Ascending aorta (tissue), 2 donors: ENCODE results near the gene CEP104. TPM values are rescaled to one million over a fixed set of nuclear protein-coding genes. Genes with fewer than 3 reads are reported as not detected.

Source experiments
- DNase-seq, 2 donors: peaks; one replicate each; pipeline ENCODE4 v3.0.0-alpha.2; 2019; ENCODE audit warnings: low spot score in 2 of 2
- H3K27ac ChIP-seq, 2 donors: fragments of 200-600 bp; sonication (generic); one replicate each; pipeline ENCODE4 v1.5.1; 2016 to 2017; ENCODE audit warnings: mild to moderate bottlenecking in 1 of 2
- H3K27me3 ChIP-seq: fragments of 200-600 bp; sonication (generic); one replicate; pipeline ENCODE4 v1.5.1; 2017
- H3K36me3 ChIP-seq, 2 donors: fragments of 200-600 bp; sonication (generic); one replicate each; pipeline ENCODE4 v1.5.1; 2016
- H3K4me1 ChIP-seq, 2 donors: fragments of 200-600 bp; sonication (generic); one replicate each; pipeline ENCODE4 v1.5.1; 2016 to 2017; ENCODE audit warnings: mild to moderate bottlenecking in 1 of 2
- H3K4me3 ChIP-seq, 2 donors: fragments of 200-600 bp; sonication (generic); one replicate each; pipeline ENCODE4 v1.5.1; 2016 to 2017; ENCODE audit warnings: mild to moderate bottlenecking in 1 of 2
- H3K9me3 ChIP-seq, 2 donors: fragments of 200-600 bp; sonication (generic); one replicate each; pipeline ENCODE4 v1.5.1; 2016
- intact Hi-C: fragments of 100-400 bp; cut with DNase I; formaldehyde crosslinking; loops from one replicate; pipeline ENCODE4 v1.15.1; 2023
- total RNA-seq: library from RNA; depleted of rRNA; stranded (reverse); fragments of >200 nt; gene quantifications from one replicate; pipeline ENCODE4 v1.1.0, GENCODE V29; 2016
- TF ChIP-seq, protein P1 (sequence below), 3 experiments: fragments of 200-600 bp in 2 of 3; fragments of 450-650 bp in 1 of 3; sonication (generic) in 2 of 3; IDR thresholded peaks; one replicate each; pipeline ENCODE4 v1.5.1; 2016 to 2019; ENCODE audit warnings: antibody characterized with exemption in 3 of 3, mild to moderate bottlenecking in 1 of 3, moderate library complexity in 1 of 3

CEP104 gene
- total RNA-seq, 1 donor from 2014 or later, result 93.6 TPM

DNA sequence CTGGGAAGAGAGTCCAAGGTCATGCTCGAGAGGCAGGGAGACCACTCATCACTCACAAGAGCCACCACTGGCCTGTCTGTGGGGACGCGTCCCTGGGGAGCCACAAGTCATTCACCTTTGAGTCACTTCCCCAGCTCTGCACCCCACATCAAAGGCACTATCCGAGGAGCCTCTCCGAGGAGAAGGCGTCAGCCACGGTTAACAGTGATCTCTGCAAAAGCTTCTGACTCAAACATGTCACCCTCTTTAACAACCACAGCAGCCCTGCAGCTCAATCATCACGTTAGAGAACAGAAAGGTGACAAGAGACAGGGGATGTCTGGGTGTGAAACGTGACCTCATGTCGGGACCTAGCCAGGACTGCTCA is 69.7 kb downstream of the CEP104 start:
- no peak for DNase-seq
- no peaks in the 10 kb centered on the region for H3K4me1 ChIP-seq
- no peak overlapping the region for H3K27ac ChIP-seq
- H3K4me3 ChIP-seq, result no peak overlapping the region
- peaks cover 53 to 69% of the 10 kb centered on the region in 2 donors for H3K36me3 ChIP-seq
- no peaks in the 10 kb centered on the region for H3K27me3 ChIP-seq
- TF ChIP-seq, protein P1, sequence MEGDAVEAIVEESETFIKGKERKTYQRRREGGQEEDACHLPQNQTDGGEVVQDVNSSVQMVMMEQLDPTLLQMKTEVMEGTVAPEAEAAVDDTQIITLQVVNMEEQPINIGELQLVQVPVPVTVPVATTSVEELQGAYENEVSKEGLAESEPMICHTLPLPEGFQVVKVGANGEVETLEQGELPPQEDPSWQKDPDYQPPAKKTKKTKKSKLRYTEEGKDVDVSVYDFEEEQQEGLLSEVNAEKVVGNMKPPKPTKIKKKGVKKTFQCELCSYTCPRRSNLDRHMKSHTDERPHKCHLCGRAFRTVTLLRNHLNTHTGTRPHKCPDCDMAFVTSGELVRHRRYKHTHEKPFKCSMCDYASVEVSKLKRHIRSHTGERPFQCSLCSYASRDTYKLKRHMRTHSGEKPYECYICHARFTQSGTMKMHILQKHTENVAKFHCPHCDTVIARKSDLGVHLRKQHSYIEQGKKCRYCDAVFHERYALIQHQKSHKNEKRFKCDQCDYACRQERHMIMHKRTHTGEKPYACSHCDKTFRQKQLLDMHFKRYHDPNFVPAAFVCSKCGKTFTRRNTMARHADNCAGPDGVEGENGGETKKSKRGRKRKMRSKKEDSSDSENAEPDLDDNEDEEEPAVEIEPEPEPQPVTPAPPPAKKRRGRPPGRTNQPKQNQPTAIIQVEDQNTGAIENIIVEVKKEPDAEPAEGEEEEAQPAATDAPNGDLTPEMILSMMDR (IDR thresholded peaks at IDR 0.05), result no peak
- no peaks in the 10 kb centered on the region for H3K9me3 ChIP-seq
- intact Hi-C loops, result no loop called here

DNA sequence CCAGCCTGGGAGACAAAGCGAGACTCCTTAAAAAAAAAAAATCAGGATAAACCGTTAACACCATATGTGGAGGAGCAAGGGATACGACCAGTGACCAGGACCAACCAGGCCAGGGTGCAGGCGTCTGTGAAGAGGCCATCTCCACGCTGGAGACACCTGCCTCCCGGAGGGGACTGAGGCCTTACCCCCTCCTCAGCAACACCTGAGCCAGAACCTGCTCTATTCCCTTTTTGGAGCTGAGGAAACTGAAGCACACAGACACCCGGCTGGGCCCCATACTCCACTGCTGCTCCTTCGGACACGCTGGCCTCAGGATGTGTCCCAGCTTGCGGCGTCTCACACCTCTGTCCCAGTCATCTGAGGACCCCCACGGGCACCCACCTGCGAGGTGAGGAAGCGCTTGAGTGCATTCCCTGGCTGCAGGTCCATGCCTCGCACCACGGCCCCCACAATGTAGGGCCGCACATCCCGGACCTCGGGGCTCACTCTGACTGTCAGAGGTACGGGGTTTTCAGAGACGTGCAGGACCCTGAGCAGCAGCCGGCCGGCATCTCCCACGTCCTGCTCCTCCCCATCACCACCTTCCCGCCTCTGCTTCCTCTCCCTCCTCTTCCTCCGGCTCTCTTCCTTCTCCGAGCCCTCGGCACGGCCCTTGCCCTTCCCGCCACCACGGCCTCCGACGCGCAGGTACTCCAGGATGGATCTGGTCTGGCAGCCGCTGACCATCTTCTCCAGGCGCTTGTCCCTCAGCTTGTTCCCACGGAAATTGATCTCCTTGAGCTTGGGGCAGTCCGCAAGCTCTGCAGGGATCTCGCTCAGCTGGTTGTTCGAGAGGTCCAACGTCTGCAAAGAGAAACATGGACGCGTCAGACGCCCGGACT is 70.3 kb downstream of the CEP104 start:
- H3K4me3 ChIP-seq, result no peak overlapping the region
- DNase-seq, result no peak
- intact Hi-C loops, result no loop called here
- H3K4me1 ChIP-seq, result no peaks in the 10 kb centered on the region
- TF ChIP-seq, protein P1 (IDR thresholded peaks at IDR 0.05), result no peak
- no peaks in the 10 kb centered on the region for H3K27me3 ChIP-seq
- peaks cover 59 to 76% of the 10 kb centered on the region in 2 donors for H3K36me3 ChIP-seq
- no peak overlapping the region for H3K27ac ChIP-seq
- H3K9me3 ChIP-seq, result no peaks in the 10 kb centered on the region

DNA sequence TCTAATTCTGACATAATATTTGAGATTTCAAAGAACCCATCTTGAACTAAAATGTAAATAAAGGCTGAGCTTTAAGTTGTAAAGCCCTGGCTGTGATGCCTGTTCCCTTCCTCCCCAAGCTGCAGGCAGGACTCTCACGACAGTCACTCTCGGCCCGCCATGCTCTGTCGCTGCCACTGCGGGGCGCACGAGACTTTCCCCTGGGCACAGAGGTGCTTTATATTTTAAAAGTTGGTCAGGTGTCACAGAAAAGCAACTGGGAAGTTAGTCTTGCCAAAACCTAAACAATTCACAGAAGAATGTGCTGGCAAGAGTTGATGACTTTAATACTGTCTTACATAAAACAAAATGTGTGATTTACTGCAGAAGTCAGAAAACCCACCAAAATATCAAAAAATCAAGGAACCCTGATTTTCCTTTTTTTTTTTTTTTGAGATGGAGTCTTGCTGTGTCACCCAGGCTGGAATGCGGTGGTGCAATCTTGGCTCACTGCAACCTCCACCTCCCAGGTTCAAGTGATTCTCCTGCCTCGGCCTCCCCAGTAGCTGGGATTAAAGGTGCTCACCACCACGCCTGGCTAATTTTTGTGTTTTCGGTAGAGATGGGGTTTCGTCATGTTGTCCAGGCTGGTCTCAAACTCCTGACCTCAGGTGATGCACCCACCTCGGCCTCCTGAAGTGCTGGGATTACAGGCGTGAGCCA is 71.4 kb downstream of the CEP104 start:
- TF ChIP-seq, protein P1 (IDR thresholded peaks at IDR 0.05), result no peak
- no peak for DNase-seq
- Histone ChIP-seq H3K36me3 (peaks cover 69 to 87% of the 10 kb centered on the region in 2 donors), H3K27me3 (no peaks in the 10 kb centered on the region), H3K4me3 (no peak overlapping the region), H3K9me3 (no peaks in the 10 kb centered on the region), H3K27ac (no peak overlapping the region), H3K4me1 (no peaks in the 10 kb centered on the region)
- intact Hi-C loops, result no loop called here

DNA sequence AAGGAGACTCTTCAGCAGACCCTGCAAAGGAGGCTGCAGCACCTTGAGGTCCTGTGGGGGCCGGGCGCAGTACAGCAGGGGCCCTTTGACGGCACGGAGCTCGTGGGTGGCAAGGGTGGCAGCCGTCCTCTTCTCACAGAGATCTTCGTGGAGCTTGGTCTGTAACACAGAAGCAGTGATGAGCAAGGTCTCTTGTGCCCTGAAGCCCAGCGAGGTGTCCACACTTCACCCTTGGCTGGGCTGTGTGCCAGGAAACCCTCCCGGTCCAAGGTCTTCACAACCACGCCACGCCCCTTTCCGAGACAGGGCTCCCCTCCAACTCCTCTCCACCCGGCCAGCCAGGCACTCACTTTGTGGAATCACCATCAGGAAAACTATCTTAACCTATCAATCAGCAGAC is 72.0 kb downstream of the CEP104 start:
- Histone ChIP-seq H3K4me3 (no peak overlapping the region), H3K4me1 (no peaks in the 10 kb centered on the region), H3K9me3 (no peaks in the 10 kb centered on the region), H3K27ac (no peak overlapping the region), H3K36me3 (peaks cover 75 to 91% of the 10 kb centered on the region in 2 donors), H3K27me3 (no peaks in the 10 kb centered on the region)
- TF ChIP-seq, protein P1 (IDR thresholded peaks at IDR 0.05), result no peak
- DNase-seq, result no peak
- intact Hi-C loops, result no loop called here

DNA sequence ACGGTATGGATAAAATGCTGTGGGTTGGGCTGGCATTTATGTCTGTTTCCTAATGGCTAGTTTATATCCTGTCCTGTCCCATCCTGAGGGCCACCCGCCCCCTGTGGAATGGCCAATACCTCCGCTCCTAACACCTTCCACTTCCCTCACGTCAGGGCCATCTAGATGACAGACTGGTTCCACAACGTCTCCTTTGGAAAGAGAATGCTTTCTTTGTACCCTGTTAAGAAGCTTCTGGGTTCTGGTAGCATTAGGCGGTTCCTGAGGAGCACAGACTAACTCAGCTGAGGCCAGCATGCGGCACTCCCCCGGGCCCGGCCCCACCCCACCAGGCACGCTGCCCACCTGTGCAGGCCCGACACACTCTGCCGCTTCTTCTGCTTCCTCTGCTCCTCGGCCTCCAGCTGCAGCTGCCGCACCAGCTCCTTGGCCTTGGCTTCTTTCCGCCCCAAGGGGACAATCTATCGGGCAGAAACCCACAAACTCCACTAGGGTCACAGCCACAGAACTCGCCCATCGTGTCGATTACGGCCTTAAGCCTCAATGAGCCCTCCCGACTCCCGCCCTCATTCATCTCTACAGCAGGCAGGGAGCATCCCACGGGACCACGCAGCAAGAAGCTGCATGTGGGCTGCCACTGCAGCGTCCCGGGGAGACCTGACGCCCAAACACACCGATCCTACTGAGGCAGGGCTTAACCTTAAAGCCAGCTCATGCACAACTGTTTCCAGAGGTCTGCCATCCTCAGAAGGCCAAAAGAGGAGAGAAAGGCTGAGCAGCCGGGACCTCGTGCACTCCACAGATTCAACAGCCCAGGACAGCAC is 73.1 kb downstream of the CEP104 start:
- Histone ChIP-seq H3K27ac (no peak overlapping the region), H3K4me1 (no peaks in the 10 kb centered on the region), H3K4me3 (no peak overlapping the region), H3K36me3 (peaks cover 84 to 95% of the 10 kb centered on the region in 2 donors), H3K27me3 (no peaks in the 10 kb centered on the region), H3K9me3 (no peaks in the 10 kb centered on the region)
- intact Hi-C loops, result no loop called here
- no peak for DNase-seq
- TF ChIP-seq, protein P1 (IDR thresholded peaks at IDR 0.05), result no peak
